NCI-H2227 treated with DMSO at 0.1 percent for 48 hours (cell line): ENCODE data around the gene E2F8.

Experiments used
- DNase-seq: peaks from one replicate; lab custom pipeline; 2025; lab: John Stamatoyannopoulos, UW

E2F8 gene

GRCh38 chr11:19252394-19253152 lies 11.8 kb upstream of the E2F8 start:
- no peak for DNase-seq

- DNase-seq, result no peak
Observed at GRCh38 chr11:19251577-19251976, 10.8 kb upstream of the E2F8 start.

GRCh38 chr11:19246816-19247215 lies 6.1 kb upstream of the E2F8 start:
- no peak for DNase-seq

GRCh38 chr11:19245351-19245750 lies 4.6 kb upstream of the E2F8 start:
- no peak for DNase-seq

- no peak for DNase-seq
Observed at GRCh38 chr11:19244621-19245020, 3.9 kb upstream of the E2F8 start.

- DNase-seq, result no peak
Observed at GRCh38 chr11:19244084-19244483, 3.3 kb upstream of the E2F8 start.

GRCh38 chr11:19243613-19244012 lies 2.9 kb upstream of the E2F8 start:
- no peak for DNase-seq

GRCh38 chr11:19243143-19243542 lies 2.4 kb upstream of the E2F8 start:
- DNase-seq, result no peak

- DNase-seq, result no peak
Observed at GRCh38 chr11:19242179-19242932, 1.6 kb upstream of the E2F8 start.

- no peak for DNase-seq
Observed at GRCh38 chr11:19241260-19242178, 774 bp upstream of the E2F8 start.

- no peak for DNase-seq
Observed at GRCh38 chr11:19239039-19239438, 1.7 kb downstream of the E2F8 start.

GRCh38 chr11:19237813-19238212 lies 2.9 kb downstream of the E2F8 start:
- DNase-seq, result peak; percentile 84

GRCh38 chr11:19237381-19237780 lies 3.4 kb downstream of the E2F8 start:
- DNase-seq, result no peak

GRCh38 chr11:19234231-19234817 lies 6.4 kb downstream of the E2F8 start:
- no peak for DNase-seq

- DNase-seq, result no peak
Observed at GRCh38 chr11:19232910-19233503, 7.7 kb downstream of the E2F8 start.

- DNase-seq, result no peak
Observed at GRCh38 chr11:19229671-19230070, 11.1 kb downstream of the E2F8 start.

- DNase-seq, result no peak
Observed at GRCh38 chr11:19228968-19229367, 11.8 kb downstream of the E2F8 start.

- DNase-seq, result no peak
Observed at GRCh38 chr11:19226378-19227195, 14.2 kb downstream of the E2F8 start.

- DNase-seq, result no peak
Observed at GRCh38 chr11:19225581-19225980, 15.2 kb downstream of the E2F8 start.

GRCh38 chr11:19225123-19225522 lies 15.6 kb downstream of the E2F8 start:
- DNase-seq, result no peak
